Measurements from ENCODE around the gene RNF207.
A peak's percentile ranks its signal among the peaks of the same experiment; 100 is the strongest.

DNA sequence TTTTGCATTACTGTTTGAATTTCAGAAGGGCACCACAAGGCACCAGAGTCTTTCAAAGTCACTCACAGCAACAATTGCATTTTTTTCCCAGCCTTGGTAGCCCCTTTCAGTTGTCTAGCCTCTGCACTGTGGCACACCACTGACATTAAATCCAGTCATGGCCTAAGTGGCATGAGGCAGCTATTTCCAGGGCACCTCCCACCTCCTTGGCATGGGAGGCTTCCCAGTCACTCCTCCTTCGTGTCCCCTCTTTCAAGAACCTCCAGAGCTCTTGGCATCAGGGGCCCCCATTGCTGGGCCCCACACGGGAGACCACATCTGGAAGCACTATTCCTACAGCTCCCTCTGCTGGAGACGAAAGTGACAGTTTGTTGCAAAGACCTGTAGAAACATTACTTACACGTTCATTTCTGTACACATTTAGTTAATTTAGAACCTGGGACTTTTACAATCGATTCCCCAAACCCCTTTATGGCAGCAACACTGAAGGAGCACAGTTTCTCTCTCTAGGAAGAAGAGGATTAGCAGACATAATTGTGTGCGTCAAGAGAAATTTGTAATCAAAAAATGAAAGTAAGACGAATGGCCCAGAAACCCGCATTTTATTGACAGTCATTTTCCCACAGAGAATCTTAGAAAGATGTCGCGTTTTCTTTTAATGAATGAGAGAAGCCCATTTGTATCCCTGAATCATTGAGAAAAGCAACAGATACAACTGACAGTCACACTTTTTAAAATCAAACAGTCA lies 20.1 kb upstream of the RNF207 start:
- no peak for TF ChIP-seq POLR2A (IDR thresholded peaks at IDR 0.05; ENCODE audit: low read depth, low read length)
- TF ChIP-seq JUN (IDR thresholded peaks at IDR 0.05; ENCODE audit: borderline replicate concordance, insufficient read depth, insufficient read length, low read depth): no peak
- TF ChIP-seq, protein P1, sequence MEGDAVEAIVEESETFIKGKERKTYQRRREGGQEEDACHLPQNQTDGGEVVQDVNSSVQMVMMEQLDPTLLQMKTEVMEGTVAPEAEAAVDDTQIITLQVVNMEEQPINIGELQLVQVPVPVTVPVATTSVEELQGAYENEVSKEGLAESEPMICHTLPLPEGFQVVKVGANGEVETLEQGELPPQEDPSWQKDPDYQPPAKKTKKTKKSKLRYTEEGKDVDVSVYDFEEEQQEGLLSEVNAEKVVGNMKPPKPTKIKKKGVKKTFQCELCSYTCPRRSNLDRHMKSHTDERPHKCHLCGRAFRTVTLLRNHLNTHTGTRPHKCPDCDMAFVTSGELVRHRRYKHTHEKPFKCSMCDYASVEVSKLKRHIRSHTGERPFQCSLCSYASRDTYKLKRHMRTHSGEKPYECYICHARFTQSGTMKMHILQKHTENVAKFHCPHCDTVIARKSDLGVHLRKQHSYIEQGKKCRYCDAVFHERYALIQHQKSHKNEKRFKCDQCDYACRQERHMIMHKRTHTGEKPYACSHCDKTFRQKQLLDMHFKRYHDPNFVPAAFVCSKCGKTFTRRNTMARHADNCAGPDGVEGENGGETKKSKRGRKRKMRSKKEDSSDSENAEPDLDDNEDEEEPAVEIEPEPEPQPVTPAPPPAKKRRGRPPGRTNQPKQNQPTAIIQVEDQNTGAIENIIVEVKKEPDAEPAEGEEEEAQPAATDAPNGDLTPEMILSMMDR (IDR thresholded peaks at IDR 0.05; ENCODE audit: extremely low read depth in 1 of 2, insufficient read depth in 1 of 2, low read depth in 1 of 2, low read length in 2 of 2): peak; percentile 43 to 44
- TF ChIP-seq POLR2AphosphoS5 (IDR thresholded peaks at IDR 0.05; ENCODE audit: insufficient read depth, low read depth, low read length): no peak
- TF ChIP-seq MYC (IDR thresholded peaks at IDR 0.05; ENCODE audit: low read depth, low read length): no peak
- TF ChIP-seq, protein P2, sequence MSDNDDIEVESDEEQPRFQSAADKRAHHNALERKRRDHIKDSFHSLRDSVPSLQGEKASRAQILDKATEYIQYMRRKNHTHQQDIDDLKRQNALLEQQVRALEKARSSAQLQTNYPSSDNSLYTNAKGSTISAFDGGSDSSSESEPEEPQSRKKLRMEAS (IDR thresholded peaks at IDR 0.05; ENCODE audit: insufficient read depth, insufficient read length): no peak

Data from endothelial cell of umbilical vein (primary cell).